B cell (primary cell): Measurements from ENCODE around the gene FKBP1A. TPM values are rescaled to one million over a fixed set of nuclear protein-coding genes. Genes with fewer than 3 reads are reported as not detected.

Experiments
- ATAC-seq: fragments of 200-7000 bp; cut with Tn5 transposase; one replicate; pipeline ENCODE4 v1.10.0; 2021; ENCODE audit warnings: low read depth, mild to moderate bottlenecking, moderate number of reproducible peaks, moderate library complexity
- CTCF ChIA-PET: fragments of 350-600 bp; sonication (Branson Sonifier 250); formaldehyde crosslinking; loops from one replicate; lab custom pipeline; 2021; ENCODE audit warnings: antibody characterized with exemption, inconsistent platforms; lab: Charles Lee
- POLR2A ChIA-PET: fragments of 350-600 bp; sonication (Branson Sonifier 250); formaldehyde crosslinking; loops from one replicate; lab custom pipeline; 2021; ENCODE audit warnings: antibody characterized with exemption; lab: Charles Lee
- DNase-seq: peaks from one replicate; pipeline ENCODE4 v3.0.0; 2013
- H2AFZ ChIP-seq: 2 replicates; pipeline ENCODE4 v1.6.1; 2012; ENCODE audit warnings: mild to moderate bottlenecking, low read depth, low read length; ENCODE audit not compliant: insufficient read depth, poor library complexity, severe bottlenecking
- H3K27ac ChIP-seq, 2 donors: 1 replicate in 1 of 2; 2 replicates in 1 of 2; pipeline ENCODE4 v1.5.1; 2012 to 2013; ENCODE audit warnings: low read length in 2 of 2, mild to moderate bottlenecking in 2 of 2, moderate library complexity in 1 of 2
- H3K27me3 ChIP-seq, 4 experiments: fragments of 200-600 bp in 1 of 4; sonication (generic) in 1 of 4; replicated peaks in 1 of 4; 1 replicate in 2 of 4; 2 replicates in 2 of 4; pipeline versions ENCODE4 v1.6.1 to v1.7.0; 2013 to 2016; ENCODE audit warnings: low read length in 3 of 4, mild to moderate bottlenecking in 2 of 4, mixed read lengths in 1 of 4, moderate library complexity in 1 of 4; ENCODE audit not compliant: insufficient read depth in 4 of 4, control insufficient read depth in 3 of 4; ENCODE audit errors: control extremely low read depth in 1 of 4
- H3K36me3 ChIP-seq, 2 experiments: replicated peaks in 1 of 2; 1 replicate in 1 of 2; 2 replicates in 1 of 2; pipeline versions ENCODE4 v1.6.1 to v1.7.1; 2013; ENCODE audit warnings: low read length in 1 of 2; ENCODE audit not compliant: insufficient read depth in 2 of 2, control insufficient read depth in 1 of 2; ENCODE audit errors: control extremely low read depth in 1 of 2, extremely low read depth in 1 of 2
- H3K4me1 ChIP-seq, 2 donors: fragments of 200-600 bp in 1 of 2; sonication (generic) in 1 of 2; 1 replicate in 1 of 2; 2 replicates in 1 of 2; pipeline versions ENCODE4 v1.5.1 to v1.6.1; 2013 to 2017; ENCODE audit warnings: low read length in 2 of 2; ENCODE audit not compliant: control insufficient read depth in 2 of 2, insufficient read depth in 2 of 2
- H3K4me2 ChIP-seq: replicated peaks from 2 replicates; pipeline ENCODE3; 2012; ENCODE audit warnings: mild to moderate bottlenecking, low read depth, low read length; ENCODE audit not compliant: poor library complexity, severe bottlenecking
- H3K4me3 ChIP-seq, 5 experiments: fragments of 200-600 bp in 1 of 5; sonication (generic) in 1 of 5; 1 replicate in 3 of 5; 2 replicates in 2 of 5; pipeline versions ENCODE4 v1.5.1 to v1.7.0; 2011 to 2016; ENCODE audit warnings: low read length in 4 of 5, mild to moderate bottlenecking in 4 of 5, low read depth in 2 of 5, control low read depth in 1 of 5, moderate library complexity in 1 of 5; ENCODE audit not compliant: insufficient read depth in 1 of 5; ENCODE audit errors: control extremely low read depth in 1 of 5, extremely low read depth in 1 of 5
- H3K79me2 ChIP-seq: fragments of 200-600 bp; sonication (generic); one replicate; pipeline ENCODE4 v1.6.0; 2016; ENCODE audit warnings: low read length; ENCODE audit not compliant: control insufficient read depth, insufficient read depth
- H3K9ac ChIP-seq: fragments of 200-600 bp; sonication (generic); 2 replicates; pipeline ENCODE4 v1.6.1; 2017; ENCODE audit warnings: mild to moderate bottlenecking, low read length, moderate library complexity
- H3K9me3 ChIP-seq, 3 donors: one replicate each; pipeline versions ENCODE4 v1.6.1 to v1.7.1; 2013; ENCODE audit warnings: low read length in 2 of 3; ENCODE audit not compliant: control insufficient read depth in 2 of 3, insufficient read depth in 1 of 3; ENCODE audit errors: control extremely low read depth in 1 of 3
- H4K20me1 ChIP-seq: 2 replicates; pipeline ENCODE4 v1.6.0; 2012; ENCODE audit warnings: mild to moderate bottlenecking, low read length; ENCODE audit not compliant: insufficient read depth, control insufficient read depth, poor library complexity, severe bottlenecking
- H3K27ac Mint-ChIP-seq: one replicate; pipeline ENCODE4 v1.8.0; 2021; ENCODE audit warnings: mixed read lengths
- H3K27me3 Mint-ChIP-seq: one replicate; pipeline ENCODE4 v1.8.0; 2021; ENCODE audit warnings: mixed read lengths
- H3K4me1 Mint-ChIP-seq: one replicate; pipeline ENCODE4 v1.8.0; 2021; ENCODE audit warnings: mixed read lengths
- H3K4me3 Mint-ChIP-seq: one replicate; pipeline ENCODE4 v1.8.0; 2021; ENCODE audit warnings: mixed read lengths
- H3K9me3 Mint-ChIP-seq: one replicate; pipeline ENCODE4 v1.8.0; 2022; ENCODE audit warnings: mixed read lengths; ENCODE audit not compliant: insufficient read depth
- EZH2 ChIP-seq: IDR thresholded peaks from 2 replicates; pipeline ENCODE4 v1.6.1; 2012; ENCODE audit warnings: borderline replicate concordance, low read depth, mild to moderate bottlenecking, moderate library complexity, low read length; ENCODE audit not compliant: insufficient read depth, poor library complexity, severe bottlenecking
- WGBS: methylation state at CpG from one replicate; pipeline ENCODE4 v1.1.5; 2013; ENCODE audit warnings: missing lambda C conversion rate; ENCODE audit not compliant: insufficient coverage; 5-methylcytosine and 5-hydroxymethylcytosine counted together
- intact Hi-C: fragments of 100-400 bp; cut with micrococcal nuclease; formaldehyde crosslinking; loops from one replicate; pipeline ENCODE4 v1.10.0; 2022
- polyA plus RNA-seq: library from polyadenylated mRNA; depleted of rRNA; stranded (reverse); fragments of >200 nt; gene quantifications from 2 replicates; pipeline ENCODE4 v1.2.3, GENCODE V29; 2012
- total RNA-seq, 2 donors: library from RNA; stranded (reverse); fragments of 120-200 nt in 1 of 2; gene quantifications; 1 replicate in 1 of 2; 2 replicates in 1 of 2; pipeline versions ENCODE4 v1.2.3 to v1.2.4, GENCODE V29; 2013 to 2022
- TF ChIP-seq, protein P1 (sequence below): fragments of 200-600 bp; IDR thresholded peaks from one replicate; pipeline ENCODE4 v1.8.0; 2022; ENCODE audit warnings: antibody characterized with exemption, mild to moderate bottlenecking

Gene FKBP1A
- total and polyA plus RNA-seq, 2 donors (not counting 1 experiment from before 2014, with no cell fraction given) = 86.3 to 86.7 TPM

DNA sequence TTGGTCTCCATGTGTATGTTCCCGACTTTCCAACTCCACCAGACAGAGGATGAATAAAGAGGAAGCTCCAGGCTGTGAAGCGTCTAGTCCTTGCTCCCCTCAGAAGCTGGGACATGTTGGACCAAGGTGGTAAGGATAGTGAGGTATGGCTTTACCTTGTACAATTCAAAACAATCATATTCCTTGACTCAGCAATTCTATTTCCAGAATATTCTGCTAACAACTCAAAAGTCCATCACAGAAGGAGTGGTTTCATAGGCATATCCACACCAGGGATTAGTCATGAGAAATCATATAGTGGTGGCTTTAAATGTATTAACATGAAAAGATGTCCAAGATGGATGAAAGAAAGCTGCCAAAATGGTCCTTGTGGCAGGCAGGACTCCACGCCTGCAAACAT, 19.8 kb downstream of the FKBP1A start:
- DNase-seq = no peak
- POLR2A ChIA-PET = no interaction called here

DNA sequence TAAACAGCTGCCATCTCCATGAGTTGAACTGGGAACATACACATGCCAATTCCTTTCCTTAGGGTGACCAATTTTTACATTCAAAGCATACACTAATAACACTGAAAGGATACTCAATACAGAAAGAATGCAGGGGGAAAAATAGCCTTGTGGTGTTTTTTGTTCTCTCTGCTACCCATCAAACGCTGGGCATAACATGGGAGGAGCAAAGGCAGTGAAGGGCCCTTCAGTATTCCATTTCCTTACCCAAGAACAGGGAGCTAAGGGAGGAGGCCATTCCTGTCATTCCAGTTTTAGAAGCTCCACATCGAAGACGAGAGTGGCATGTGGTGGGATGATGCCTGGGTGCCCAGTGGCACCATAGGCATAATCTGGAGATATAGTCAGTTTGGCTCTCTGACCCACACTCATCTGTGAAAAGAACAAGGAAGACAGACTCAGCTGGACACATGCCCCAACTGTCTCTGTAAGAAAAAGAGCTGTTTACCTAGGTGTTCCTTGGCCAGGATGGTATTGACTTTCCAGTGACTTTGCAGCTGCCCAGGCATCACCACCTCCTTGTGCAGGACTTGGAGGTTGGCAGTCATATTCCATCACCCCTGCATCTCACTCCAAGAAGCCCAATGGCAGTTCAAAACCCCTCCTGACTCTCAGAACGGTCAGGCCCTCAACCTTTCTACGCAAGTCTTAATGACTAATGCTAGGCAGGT, 20.9 kb downstream of the FKBP1A start:
- Histone ChIP-seq H2AFZ (no peak overlapping the region), H3K4me3 (no peak overlapping the region), H3K27me3 (no peaks in the 10 kb centered on the region), H3K4me2 (no peak overlapping the region), H3K9ac (no peak overlapping the region), H3K4me1 (peaks cover 14% of the 10 kb centered on the region in 2 donors), H3K36me3 (peaks cover 5 to 65% of the 10 kb centered on the region in 2 experiments), H3K79me2 (peaks cover 62% of the 10 kb centered on the region), H3K27ac (no peak overlapping the region), H3K9me3 (no peaks in the 10 kb centered on the region), H4K20me1 (peaks cover 65% of the 10 kb centered on the region)
- H3K27ac Mint-ChIP-seq = no peak overlapping the region
- CTCF ChIA-PET = interaction anchor here (1.3 to 1.6 kb wide), 2 partner anchors 65 to 94 kb away, joined by 3 to 5 read pairs; partner anchors contain the start of gene NSFL1C
- no peaks in the 10 kb centered on the region for H3K9me3 Mint-ChIP-seq
- peaks cover 23% of the 10 kb centered on the region for H3K4me1 Mint-ChIP-seq
- WGBS = 88% methylated on average over 1 of the region's 5 CpGs
- DNase-seq = no peak
- H3K4me3 Mint-ChIP-seq = no peak overlapping the region
- ATAC-seq = no peak
- TF ChIP-seq, protein P1, sequence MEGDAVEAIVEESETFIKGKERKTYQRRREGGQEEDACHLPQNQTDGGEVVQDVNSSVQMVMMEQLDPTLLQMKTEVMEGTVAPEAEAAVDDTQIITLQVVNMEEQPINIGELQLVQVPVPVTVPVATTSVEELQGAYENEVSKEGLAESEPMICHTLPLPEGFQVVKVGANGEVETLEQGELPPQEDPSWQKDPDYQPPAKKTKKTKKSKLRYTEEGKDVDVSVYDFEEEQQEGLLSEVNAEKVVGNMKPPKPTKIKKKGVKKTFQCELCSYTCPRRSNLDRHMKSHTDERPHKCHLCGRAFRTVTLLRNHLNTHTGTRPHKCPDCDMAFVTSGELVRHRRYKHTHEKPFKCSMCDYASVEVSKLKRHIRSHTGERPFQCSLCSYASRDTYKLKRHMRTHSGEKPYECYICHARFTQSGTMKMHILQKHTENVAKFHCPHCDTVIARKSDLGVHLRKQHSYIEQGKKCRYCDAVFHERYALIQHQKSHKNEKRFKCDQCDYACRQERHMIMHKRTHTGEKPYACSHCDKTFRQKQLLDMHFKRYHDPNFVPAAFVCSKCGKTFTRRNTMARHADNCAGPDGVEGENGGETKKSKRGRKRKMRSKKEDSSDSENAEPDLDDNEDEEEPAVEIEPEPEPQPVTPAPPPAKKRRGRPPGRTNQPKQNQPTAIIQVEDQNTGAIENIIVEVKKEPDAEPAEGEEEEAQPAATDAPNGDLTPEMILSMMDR = no peak
- no peak for TF ChIP-seq EZH2
- H3K27me3 Mint-ChIP-seq = no peaks in the 10 kb centered on the region
- intact Hi-C loops = no loop called here
- POLR2A ChIA-PET = no interaction called here

More for the DNA sequence above, 19.8 kb downstream of the FKBP1A start:
- intact Hi-C loops = no loop called here
- H3K36me3 ChIP-seq = peaks cover 5 to 56% of the 10 kb centered on the region in 2 experiments
- H3K9me3 Mint-ChIP-seq = no peaks in the 10 kb centered on the region
- no peak overlapping the region for H3K27ac Mint-ChIP-seq
- H3K27ac ChIP-seq = no peak overlapping the region
- CTCF ChIA-PET = no interaction called here
- no peaks in the 10 kb centered on the region for H3K9me3 ChIP-seq
- H3K4me1 ChIP-seq = peaks cover 25% of the 10 kb centered on the region in 2 donors
- no peak for TF ChIP-seq EZH2
- TF ChIP-seq, protein P1 = no peak
- ATAC-seq = no peak
- WGBS = no CpG with 5 or more reads among the region's 3 CpGs
- H3K27me3 ChIP-seq = no peaks in the 10 kb centered on the region
- no peak overlapping the region for H3K4me2 ChIP-seq
- peaks cover 34% of the 10 kb centered on the region for H3K4me1 Mint-ChIP-seq
- H3K27me3 Mint-ChIP-seq = no peaks in the 10 kb centered on the region
- H3K4me3 Mint-ChIP-seq = no peak overlapping the region
- H2AFZ ChIP-seq = no peak overlapping the region
- no peak overlapping the region for H3K9ac ChIP-seq
- no peak overlapping the region for H3K4me3 ChIP-seq
- peaks cover 76% of the 10 kb centered on the region for H4K20me1 ChIP-seq
- peaks cover 69% of the 10 kb centered on the region for H3K79me2 ChIP-seq
